Activated naive CD8-positive, alpha-beta T cell (primary cell): ENCODE measurements around the gene ANKRD44.

Experiments
- H3K27ac Mint-ChIP-seq: one replicate; pipeline ENCODE4 v1.8.0; 2021; ENCODE audit warnings: mixed read lengths
- H3K27me3 Mint-ChIP-seq: one replicate; pipeline ENCODE4 v1.8.0; 2021; ENCODE audit warnings: mixed read lengths
- H3K36me3 Mint-ChIP-seq: one replicate; pipeline ENCODE4 v1.8.0; 2021; ENCODE audit warnings: mixed read lengths
- H3K4me1 Mint-ChIP-seq: one replicate; pipeline ENCODE4 v1.8.0; 2021; ENCODE audit warnings: low read depth, mixed read lengths
- H3K4me3 Mint-ChIP-seq: one replicate; pipeline ENCODE4 v1.8.0; 2021; ENCODE audit warnings: mild to moderate bottlenecking, mixed read lengths
- H3K9me3 Mint-ChIP-seq: one replicate; pipeline ENCODE4 v1.8.0; 2021; ENCODE audit warnings: low read depth, mixed read lengths

The ANKRD44 gene

GRCh38 chr2:197103363-197103762, 207.2 kb downstream of the ANKRD44 start:
- Mint-ChIP-seq H3K27ac (peak overlapping the region; percentile 66), H3K36me3 (peaks cover 10% of the 10 kb centered on the region), H3K4me3 (no peak overlapping the region), H3K27me3 (no peaks in the 10 kb centered on the region), H3K9me3 (no peaks in the 10 kb centered on the region), H3K4me1 (peaks cover 10% of the 10 kb centered on the region)

- peaks cover 10% of the 10 kb centered on the region for H3K36me3 Mint-ChIP-seq
- peak overlapping the region; percentile 18 for H3K27ac Mint-ChIP-seq
- no peaks in the 10 kb centered on the region for H3K9me3 Mint-ChIP-seq
- peaks cover 16% of the 10 kb centered on the region for H3K4me1 Mint-ChIP-seq
- H3K27me3 Mint-ChIP-seq = no peaks in the 10 kb centered on the region
- H3K4me3 Mint-ChIP-seq = no peak overlapping the region
Measured at GRCh38 chr2:197102231-197102630, 208.3 kb downstream of the ANKRD44 start.

DNA sequence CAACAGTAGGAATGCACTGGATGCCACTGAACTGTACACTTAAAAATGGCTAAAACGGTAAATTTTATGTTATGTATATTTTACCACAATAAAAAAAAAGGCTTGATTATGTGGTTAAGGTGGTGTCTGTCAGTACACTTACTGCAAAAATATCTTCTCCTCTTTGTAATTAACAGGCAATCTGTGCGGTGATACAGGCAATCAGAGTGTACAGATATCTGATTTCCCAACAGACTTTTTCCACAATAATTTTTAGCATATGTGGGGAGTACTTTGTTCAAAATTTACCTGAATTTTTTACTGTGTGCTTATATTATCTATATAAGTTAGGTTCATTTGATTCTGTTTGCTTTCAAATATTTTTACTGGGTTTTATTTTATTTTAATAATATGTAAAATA, 209.1 kb downstream of the ANKRD44 start:
- no peaks in the 10 kb centered on the region for H3K27me3 Mint-ChIP-seq
- H3K9me3 Mint-ChIP-seq = no peaks in the 10 kb centered on the region
- peaks cover 10% of the 10 kb centered on the region for H3K36me3 Mint-ChIP-seq
- peaks cover 16% of the 10 kb centered on the region for H3K4me1 Mint-ChIP-seq
- H3K4me3 Mint-ChIP-seq = no peak overlapping the region
- no peak overlapping the region for H3K27ac Mint-ChIP-seq

DNA sequence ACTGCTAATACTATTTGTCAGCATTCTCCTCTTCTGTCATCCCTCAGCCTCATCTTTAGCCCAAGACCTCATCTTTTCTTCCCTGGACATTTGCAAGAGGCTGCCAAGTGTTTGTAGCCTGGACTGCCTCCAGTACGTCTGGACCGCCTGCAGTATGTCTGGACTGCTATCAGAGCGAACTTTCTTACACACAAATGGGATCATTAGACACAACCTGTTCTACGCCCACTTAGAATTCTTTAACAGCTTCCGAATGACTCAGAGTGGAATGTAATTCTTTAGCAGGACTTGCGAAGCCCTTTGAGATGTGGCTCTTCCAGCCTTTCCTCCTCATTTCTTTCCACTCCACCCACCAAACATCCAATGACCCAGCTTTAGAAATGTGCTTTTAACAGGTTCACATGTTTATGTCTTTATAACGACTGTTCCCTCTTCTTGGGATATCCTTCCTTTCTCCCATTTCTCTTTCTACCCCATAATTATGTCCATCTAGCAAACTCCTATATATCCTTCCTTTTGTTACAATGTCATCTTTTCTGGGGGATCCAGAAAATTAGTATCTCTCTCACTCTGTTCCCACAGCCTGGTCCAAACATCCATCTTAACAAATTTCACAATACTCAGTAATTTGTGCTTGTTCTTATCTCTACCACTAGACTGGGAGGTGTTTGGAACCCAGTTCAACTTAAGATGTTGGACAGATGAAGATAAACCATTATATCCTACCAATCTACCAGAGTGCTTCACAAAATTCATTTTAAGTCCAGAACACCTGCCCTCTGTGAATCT, 212.8 kb downstream of the ANKRD44 start:
- no peak overlapping the region for H3K4me3 Mint-ChIP-seq
- H3K27ac Mint-ChIP-seq = peak overlapping the region; percentile 75
- no peaks in the 10 kb centered on the region for H3K27me3 Mint-ChIP-seq
- peaks cover 20% of the 10 kb centered on the region for H3K4me1 Mint-ChIP-seq
- peaks cover 9% of the 10 kb centered on the region for H3K36me3 Mint-ChIP-seq
- H3K9me3 Mint-ChIP-seq = no peaks in the 10 kb centered on the region

DNA sequence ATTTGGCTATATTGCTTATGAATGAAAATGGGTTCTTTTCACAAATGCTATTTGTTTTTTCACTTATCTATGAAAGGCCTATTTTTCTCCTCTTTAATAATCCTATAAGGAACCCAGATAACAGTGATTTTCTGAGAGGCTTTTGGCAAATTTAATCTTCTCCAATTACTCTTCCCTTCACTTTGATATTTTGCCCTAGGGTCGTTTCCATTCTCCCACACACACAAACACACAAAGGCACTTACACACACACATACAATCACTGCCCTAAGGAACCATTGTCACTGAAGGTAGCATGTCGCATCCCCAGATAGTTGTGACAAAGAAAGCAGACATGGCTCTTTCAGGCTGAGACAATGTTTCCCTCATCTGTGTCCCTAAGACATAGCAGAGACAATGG, 213.9 kb downstream of the ANKRD44 start:
- no peaks in the 10 kb centered on the region for H3K27me3 Mint-ChIP-seq
- H3K9me3 Mint-ChIP-seq = no peaks in the 10 kb centered on the region
- H3K27ac Mint-ChIP-seq = peak overlapping the region; percentile 72
- H3K36me3 Mint-ChIP-seq = peaks cover 5% of the 10 kb centered on the region
- peaks cover 24% of the 10 kb centered on the region for H3K4me1 Mint-ChIP-seq
- no peak overlapping the region for H3K4me3 Mint-ChIP-seq

DNA sequence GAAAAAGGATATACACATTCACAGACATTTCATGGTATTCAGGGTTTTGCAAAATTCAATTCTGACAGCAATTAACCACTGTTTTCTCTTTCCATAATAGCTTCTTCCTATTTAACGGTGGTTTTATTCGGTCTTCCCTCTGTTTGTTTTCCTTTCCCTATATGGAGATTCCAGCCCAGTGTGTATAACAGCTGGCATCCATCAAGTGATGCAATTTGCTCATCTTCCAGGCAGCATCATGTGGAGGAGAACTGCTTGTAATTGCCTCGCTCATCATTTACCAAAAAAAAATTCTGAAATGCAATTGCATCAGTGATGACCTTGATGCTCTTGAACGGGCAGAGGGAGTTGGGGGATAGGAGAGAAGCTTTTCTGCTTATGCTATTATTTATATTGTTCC, 218.1 kb downstream of the ANKRD44 start:
- Mint-ChIP-seq H3K9me3 (no peaks in the 10 kb centered on the region), H3K4me1 (peaks cover 33% of the 10 kb centered on the region)

DNA sequence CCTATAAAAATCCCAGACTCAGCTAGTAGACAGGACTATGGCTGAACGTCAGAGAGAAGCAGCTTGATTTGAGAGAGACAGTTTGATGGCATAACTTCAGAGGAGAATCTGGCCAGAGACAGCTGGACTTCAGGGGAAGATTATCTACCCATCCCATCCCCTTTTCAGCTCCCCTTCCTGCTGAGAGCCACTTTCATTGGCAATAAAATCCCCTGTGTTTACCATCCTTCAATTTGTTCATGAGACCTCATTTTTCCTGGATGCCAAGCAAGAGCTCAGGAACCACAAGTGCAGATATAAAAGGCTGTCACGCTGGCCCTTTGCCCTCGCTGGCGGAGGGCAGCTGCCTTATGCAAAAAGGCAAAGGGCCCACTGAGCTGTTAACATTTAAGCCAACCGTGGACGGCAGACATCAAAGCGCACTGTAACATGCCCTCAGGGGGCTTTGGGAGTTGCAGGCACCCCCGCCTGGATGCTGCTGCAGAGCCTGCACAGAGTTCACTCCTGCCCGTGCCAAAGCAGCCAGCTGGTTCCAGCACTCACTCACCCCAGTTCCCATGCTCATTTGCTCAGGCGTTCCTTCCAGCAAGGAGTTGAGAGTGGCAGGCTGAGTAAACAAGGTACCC, 219.7 kb downstream of the ANKRD44 start:
- peaks cover 33% of the 10 kb centered on the region for H3K4me1 Mint-ChIP-seq
- no peaks in the 10 kb centered on the region for H3K9me3 Mint-ChIP-seq
- H3K27me3 Mint-ChIP-seq = no peaks in the 10 kb centered on the region
- peak overlapping the region; percentile 67 for H3K27ac Mint-ChIP-seq
- H3K36me3 Mint-ChIP-seq = peaks cover 15% of the 10 kb centered on the region
- no peak overlapping the region for H3K4me3 Mint-ChIP-seq

More for the DNA sequence above, 218.1 kb downstream of the ANKRD44 start:
- H3K36me3 Mint-ChIP-seq = peaks cover 7% of the 10 kb centered on the region
- H3K4me3 Mint-ChIP-seq = no peak overlapping the region
- H3K27me3 Mint-ChIP-seq = no peaks in the 10 kb centered on the region
- H3K27ac Mint-ChIP-seq = peak overlapping the region; percentile 75

GRCh38 chr2:197089655-197090054, 220.9 kb downstream of the ANKRD44 start:
- peaks cover 30% of the 10 kb centered on the region for H3K4me1 Mint-ChIP-seq
- peak overlapping the region; percentile 67 for H3K27ac Mint-ChIP-seq
- H3K36me3 Mint-ChIP-seq = peaks cover 17% of the 10 kb centered on the region
- H3K4me3 Mint-ChIP-seq = no peak overlapping the region
- H3K9me3 Mint-ChIP-seq = no peaks in the 10 kb centered on the region
- no peaks in the 10 kb centered on the region for H3K27me3 Mint-ChIP-seq

- Mint-ChIP-seq H3K36me3 (peaks cover 24% of the 10 kb centered on the region), H3K4me1 (peaks cover 28% of the 10 kb centered on the region), H3K9me3 (no peaks in the 10 kb centered on the region), H3K4me3 (no peak overlapping the region), H3K27me3 (no peaks in the 10 kb centered on the region), H3K27ac (peak overlapping the region; percentile 67)
Measured at GRCh38 chr2:197088694-197089093, 221.9 kb downstream of the ANKRD44 start.

GRCh38 chr2:197086500-197086899, 224.1 kb downstream of the ANKRD44 start:
- no peaks in the 10 kb centered on the region for H3K27me3 Mint-ChIP-seq
- H3K4me3 Mint-ChIP-seq = no peak overlapping the region
- peaks cover 32% of the 10 kb centered on the region for H3K36me3 Mint-ChIP-seq
- H3K9me3 Mint-ChIP-seq = no peaks in the 10 kb centered on the region
- H3K27ac Mint-ChIP-seq = peak overlapping the region; percentile 70
- H3K4me1 Mint-ChIP-seq = peaks cover 24% of the 10 kb centered on the region

GRCh38 chr2:197085665-197086064, 224.9 kb downstream of the ANKRD44 start:
- Mint-ChIP-seq H3K4me3 (no peak overlapping the region), H3K27me3 (no peaks in the 10 kb centered on the region), H3K9me3 (no peaks in the 10 kb centered on the region), H3K27ac (peak overlapping the region; percentile 89), H3K36me3 (peaks cover 34% of the 10 kb centered on the region), H3K4me1 (peaks cover 22% of the 10 kb centered on the region)

GRCh38 chr2:197081294-197081693, 229.3 kb downstream of the ANKRD44 start:
- Mint-ChIP-seq H3K27me3 (no peaks in the 10 kb centered on the region), H3K36me3 (peaks cover 46% of the 10 kb centered on the region), H3K4me1 (peaks cover 3% of the 10 kb centered on the region), H3K27ac (peak overlapping the region; percentile 37), H3K9me3 (peaks cover 7% of the 10 kb centered on the region), H3K4me3 (no peak overlapping the region)

GRCh38 chr2:197080578-197081216, 229.9 kb downstream of the ANKRD44 start:
- peak overlapping the region; percentile 78 for H3K27ac Mint-ChIP-seq
- no peaks in the 10 kb centered on the region for H3K27me3 Mint-ChIP-seq

DNA sequence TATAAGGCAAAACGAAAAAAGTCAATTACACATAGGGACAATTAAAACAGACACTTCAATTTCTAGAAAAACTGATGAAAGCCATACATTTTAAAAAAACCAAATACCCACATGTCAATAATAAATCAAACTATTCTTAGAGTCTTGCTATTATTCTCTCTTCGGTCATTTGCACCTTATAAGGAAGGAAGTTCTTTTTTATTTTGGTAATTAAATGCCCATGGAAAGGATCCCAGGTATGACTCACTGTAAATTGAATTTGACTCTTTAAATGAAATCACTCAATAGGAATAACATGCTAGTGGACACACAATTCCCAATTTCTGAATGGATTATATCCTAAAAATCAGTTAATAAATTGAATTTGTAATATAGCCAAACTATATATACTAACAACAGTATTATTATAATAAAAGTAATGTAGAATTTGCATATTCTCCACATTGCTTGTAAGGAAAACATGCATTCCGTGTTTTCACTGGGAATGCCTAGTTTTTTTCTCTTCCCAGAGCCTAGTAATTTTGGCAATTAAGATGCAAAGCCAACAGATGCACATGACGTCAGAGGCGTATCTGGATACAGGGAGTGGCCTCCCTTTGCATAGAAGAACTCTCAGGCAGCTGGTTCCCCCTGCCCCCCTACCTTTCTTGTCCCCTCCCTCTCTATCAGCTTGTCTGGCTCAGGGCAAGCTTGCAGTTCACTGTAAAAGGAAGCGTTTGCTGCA, 230.6 kb downstream of the ANKRD44 start:
- H3K9me3 Mint-ChIP-seq = peaks cover 7% of the 10 kb centered on the region
- H3K4me1 Mint-ChIP-seq = peaks cover 10% of the 10 kb centered on the region
- peak overlapping the region; percentile 78 for H3K27ac Mint-ChIP-seq
- H3K4me3 Mint-ChIP-seq = no peak overlapping the region
- no peaks in the 10 kb centered on the region for H3K27me3 Mint-ChIP-seq
- H3K36me3 Mint-ChIP-seq = peaks cover 48% of the 10 kb centered on the region

More at GRCh38 chr2:197080578-197081216, 229.9 kb downstream of the ANKRD44 start:
- Mint-ChIP-seq H3K4me1 (peaks cover 8% of the 10 kb centered on the region), H3K9me3 (peaks cover 7% of the 10 kb centered on the region), H3K36me3 (peaks cover 48% of the 10 kb centered on the region), H3K4me3 (no peak overlapping the region)

GRCh38 chr2:197079414-197079813, 231.2 kb downstream of the ANKRD44 start:
- H3K9me3 Mint-ChIP-seq = peaks cover 7% of the 10 kb centered on the region
- H3K4me3 Mint-ChIP-seq = no peak overlapping the region
- no peaks in the 10 kb centered on the region for H3K27me3 Mint-ChIP-seq
- peaks cover 15% of the 10 kb centered on the region for H3K4me1 Mint-ChIP-seq
- peaks cover 48% of the 10 kb centered on the region for H3K36me3 Mint-ChIP-seq
- H3K27ac Mint-ChIP-seq = peak overlapping the region; percentile 46
